ENCODE measurements around the gene BUB1.

BUB1 gene

DNA sequence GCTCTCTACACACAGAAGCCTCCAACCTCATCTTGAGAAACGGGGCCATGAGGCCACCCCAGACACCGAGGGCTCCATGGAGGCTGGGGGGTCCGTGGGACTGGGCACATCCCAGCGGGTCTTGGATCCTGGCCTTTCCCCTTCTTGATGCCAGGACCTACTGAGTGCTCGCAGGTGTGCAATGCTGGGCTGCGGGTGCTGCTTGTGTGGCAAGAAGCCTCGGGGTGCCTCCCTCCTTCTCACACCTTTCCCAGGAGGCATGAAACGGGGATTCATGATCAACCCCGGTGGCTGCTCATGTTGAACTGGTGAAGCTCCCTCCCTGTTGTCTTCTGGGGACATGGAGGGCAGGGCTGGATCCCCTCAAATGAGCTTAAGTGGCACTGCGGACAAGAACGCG, 2.0 kb upstream of the BUB1 start:
- TF ChIP-seq, protein P1, sequence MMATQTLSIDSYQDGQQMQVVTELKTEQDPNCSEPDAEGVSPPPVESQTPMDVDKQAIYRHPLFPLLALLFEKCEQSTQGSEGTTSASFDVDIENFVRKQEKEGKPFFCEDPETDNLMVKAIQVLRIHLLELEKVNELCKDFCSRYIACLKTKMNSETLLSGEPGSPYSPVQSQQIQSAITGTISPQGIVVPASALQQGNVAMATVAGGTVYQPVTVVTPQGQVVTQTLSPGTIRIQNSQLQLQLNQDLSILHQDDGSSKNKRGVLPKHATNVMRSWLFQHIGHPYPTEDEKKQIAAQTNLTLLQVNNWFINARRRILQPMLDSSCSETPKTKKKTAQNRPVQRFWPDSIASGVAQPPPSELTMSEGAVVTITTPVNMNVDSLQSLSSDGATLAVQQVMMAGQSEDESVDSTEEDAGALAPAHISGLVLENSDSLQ (IDR thresholded peaks at IDR 0.05), result no peak
- no peak for TF ChIP-seq SP1 (IDR thresholded peaks at IDR 0.05)
- TF ChIP-seq ZNF384 (IDR thresholded peaks at IDR 0.05), result no peak
- TF ChIP-seq LEF1 (IDR thresholded peaks at IDR 0.05; ENCODE audit: borderline replicate concordance), result no peak
- no peak for TF ChIP-seq BHLHE40 (IDR thresholded peaks at IDR 0.05; ENCODE audit: borderline replicate concordance)
- no peak for TF ChIP-seq SUZ12 (IDR thresholded peaks at IDR 0.05)
- ChIA-PET POLR2A (interaction anchor here (2.7 to 3.1 kb wide), 3 partner anchors 8 to 36 kb away, joined by 7 to 25 read pairs (median 18); no protein-coding TSS in a partner anchor), CTCF (interaction anchor here (1.0 to 1.3 kb wide), 2 partner anchors 38 to 76 kb away, joined by 3 to 5 read pairs; no protein-coding TSS in a partner anchor)
- no peak for DNase-seq (ENCODE audit: extremely low spot score)

DNA sequence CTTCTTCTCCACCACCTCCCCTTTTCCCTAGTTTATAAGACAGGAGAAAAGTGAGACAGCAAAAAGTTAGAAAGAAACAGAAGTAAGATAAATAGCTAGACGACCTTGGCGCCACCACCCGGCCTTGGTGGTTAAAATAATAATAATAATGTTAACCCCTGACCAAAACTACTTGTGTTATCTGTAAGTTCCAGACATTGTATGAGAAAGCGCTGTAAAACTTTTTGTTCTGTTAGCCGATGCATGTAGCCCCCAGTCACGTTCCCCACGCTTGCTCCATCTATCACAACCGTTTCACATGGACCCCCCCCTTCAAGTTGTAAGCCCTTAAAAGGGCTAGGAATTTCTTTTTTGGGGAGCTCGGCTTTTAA, 1.5 kb upstream of the BUB1 start:
- CTCF ChIA-PET, result interaction anchor here (1.0 to 1.3 kb wide), 3 partner anchors 10 to 76 kb away, joined by 3 to 5 read pairs (median 3); no protein-coding TSS in a partner anchor
- no peak for TF ChIP-seq HDGF (IDR thresholded peaks at IDR 0.05; ENCODE audit: borderline replicate concordance)
- TF ChIP-seq FOXM1 (IDR thresholded peaks at IDR 0.05; ENCODE audit: borderline replicate concordance), result no peak
- no peak for TF ChIP-seq ARNT (IDR thresholded peaks at IDR 0.05)
- TF ChIP-seq SUZ12 (IDR thresholded peaks at IDR 0.05), result no peak
- TF ChIP-seq TARDBP (IDR thresholded peaks at IDR 0.05), result no peak
- no peak for TF ChIP-seq ELF4 (IDR thresholded peaks at IDR 0.05)
- no peak for TF ChIP-seq FOXK2 (IDR thresholded peaks at IDR 0.05)
- TF ChIP-seq LEF1 (IDR thresholded peaks at IDR 0.05; ENCODE audit: borderline replicate concordance), result no peak
- no peak for TF ChIP-seq L3MBTL2 (conservative IDR thresholded peaks at IDR 0.05)
- no peak for TF ChIP-seq BHLHE40 (IDR thresholded peaks at IDR 0.05; ENCODE audit: borderline replicate concordance)
- no peak for TF ChIP-seq CTBP1 (IDR thresholded peaks at IDR 0.05; ENCODE audit: borderline replicate concordance)
- POLR2A ChIA-PET, result interaction anchor here (1.8 to 3.1 kb wide), 4 partner anchors 9 to 77 kb away, joined by 7 to 25 read pairs (median 14); no protein-coding TSS in a partner anchor
- no peak for DNase-seq (ENCODE audit: extremely low spot score)

DNA sequence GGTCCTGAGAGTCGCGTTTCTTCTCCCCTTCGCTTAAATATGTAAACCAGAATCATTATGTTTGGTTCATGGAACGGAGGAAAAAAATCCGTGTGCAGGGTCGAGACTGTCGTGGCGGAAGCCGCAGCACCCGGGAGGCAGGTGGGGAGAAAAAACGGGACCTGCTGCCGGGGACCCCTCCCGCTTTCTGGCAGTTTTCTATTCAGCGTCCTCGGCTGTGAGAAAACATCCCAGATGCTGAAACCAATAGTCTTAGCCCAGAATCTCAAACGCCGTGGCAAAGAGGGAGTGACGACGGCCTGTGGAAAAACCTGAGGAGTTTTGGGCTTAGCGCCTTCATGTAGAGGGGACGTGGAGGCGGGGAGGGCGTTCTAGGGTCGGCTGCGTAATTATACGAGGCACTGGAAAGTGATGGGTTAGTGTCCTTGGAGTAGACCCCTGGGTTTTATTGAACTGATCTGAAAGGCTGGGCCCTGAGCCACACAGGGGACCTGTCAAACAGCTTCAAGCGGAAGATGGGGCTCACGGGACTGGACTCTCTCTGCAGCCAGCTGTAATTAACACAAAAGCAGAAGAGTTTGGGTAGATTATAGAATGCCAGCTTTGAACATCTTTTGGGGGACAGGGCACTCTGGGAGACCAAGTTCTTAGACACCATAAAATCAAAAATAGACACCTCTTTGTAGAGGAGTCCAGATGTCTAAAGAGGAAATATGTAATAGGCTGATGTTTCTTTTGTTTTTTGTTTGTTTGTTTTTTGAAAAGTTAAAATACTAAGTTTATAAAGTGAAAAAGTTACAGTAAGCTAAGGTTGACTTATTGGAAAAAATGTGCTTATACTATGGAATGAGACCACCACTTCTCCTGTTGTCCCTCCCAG, 834 bp upstream of the BUB1 start:
- ChIA-PET CTCF (interaction anchor here (1.0 to 1.3 kb wide), 3 partner anchors 11 to 77 kb away, joined by 3 to 5 read pairs (median 3); no protein-coding TSS in a partner anchor), POLR2A (interaction anchor here (0.8 to 3.1 kb wide), 18 partner anchors 9 to 92 kb away, joined by 3 to 25 read pairs (median 6); partner anchors contain the start of gene ACOXL)
- peak; percentile 27 for DNase-seq (ENCODE audit: extremely low spot score)
- TF ChIP-seq NFRKB (IDR thresholded peaks at IDR 0.05) (no peak), TARDBP (IDR thresholded peaks at IDR 0.05) (no peak), ARNT (IDR thresholded peaks at IDR 0.05) (no peak), BHLHE40 (IDR thresholded peaks at IDR 0.05; ENCODE audit: borderline replicate concordance) (no peak), LEF1 (IDR thresholded peaks at IDR 0.05; ENCODE audit: borderline replicate concordance) (no peak), FOXK2 (IDR thresholded peaks at IDR 0.05) (no peak), FOXA1 (IDR thresholded peaks at IDR 0.05) (no peak), SP1 (IDR thresholded peaks at IDR 0.05) (no peak)

DNA sequence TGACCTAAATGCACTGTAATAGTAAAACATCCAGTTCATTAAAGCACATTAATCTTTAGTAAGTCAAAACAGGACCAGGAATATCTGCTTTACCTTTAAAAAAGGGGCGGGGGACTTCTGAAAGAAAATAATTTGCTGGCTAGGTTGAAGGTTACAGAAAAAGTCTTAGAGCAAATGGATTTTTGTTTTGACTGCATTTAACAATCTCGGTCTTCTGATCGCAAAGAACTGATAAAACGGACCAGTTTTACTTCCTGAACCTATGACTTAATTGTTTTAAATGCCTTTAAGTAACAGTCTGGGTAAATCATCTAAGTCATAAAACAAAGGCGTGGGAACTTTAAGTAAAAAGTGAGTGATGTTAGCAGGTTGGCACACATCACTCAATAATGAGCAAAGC, 783 bp downstream of the BUB1 start:
- CTCF ChIA-PET, result interaction anchor here (0.6 kb wide), 1 partner anchor 1289 kb away, joined by 3 read pairs; no protein-coding TSS in a partner anchor
- no peak for TF ChIP-seq NFRKB (IDR thresholded peaks at IDR 0.05)
- TF ChIP-seq ZNF384 (IDR thresholded peaks at IDR 0.05), result no peak
- no peak for TF ChIP-seq ELF4 (IDR thresholded peaks at IDR 0.05)
- no peak for TF ChIP-seq LEF1 (IDR thresholded peaks at IDR 0.05; ENCODE audit: borderline replicate concordance)
- TF ChIP-seq, protein P1 (IDR thresholded peaks at IDR 0.05), result no peak
- no peak for TF ChIP-seq FOXM1 (IDR thresholded peaks at IDR 0.05; ENCODE audit: borderline replicate concordance)
- TF ChIP-seq FOXK2 (IDR thresholded peaks at IDR 0.05), result no peak
- TF ChIP-seq TARDBP (IDR thresholded peaks at IDR 0.05), result no peak
- POLR2A ChIA-PET, result interaction anchor here (1.3 to 3.1 kb wide), 6 partner anchors 11 to 55 kb away, joined by 4 to 25 read pairs (median 7); partner anchors contain the start of gene ACOXL
- no peak for DNase-seq (ENCODE audit: extremely low spot score)

DNA sequence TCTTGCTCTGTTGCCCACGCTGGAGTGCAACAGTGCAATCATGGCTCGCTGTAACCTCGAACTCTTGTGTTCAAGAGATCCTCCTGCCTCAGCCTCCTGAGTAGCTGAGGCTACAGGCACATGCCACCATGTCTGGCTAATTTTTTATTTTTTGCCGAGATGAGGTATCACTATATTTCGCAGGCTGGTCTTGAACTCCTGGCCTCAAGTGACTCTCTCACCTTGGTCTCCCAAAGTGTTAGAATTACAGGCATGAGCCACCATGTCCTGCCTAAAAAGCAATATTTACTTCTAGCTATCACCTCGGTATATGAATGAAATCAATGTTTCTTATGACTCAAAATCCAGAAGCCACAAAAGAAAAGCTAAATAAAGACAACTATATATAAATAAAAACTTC, 2.2 kb downstream of the BUB1 start:
- TF ChIP-seq ELF4 (IDR thresholded peaks at IDR 0.05) (no peak), ARNT (IDR thresholded peaks at IDR 0.05) (no peak), CTBP1 (IDR thresholded peaks at IDR 0.05; ENCODE audit: borderline replicate concordance) (no peak), NFRKB (IDR thresholded peaks at IDR 0.05) (no peak), BHLHE40 (IDR thresholded peaks at IDR 0.05; ENCODE audit: borderline replicate concordance) (no peak), ZNF384 (IDR thresholded peaks at IDR 0.05) (no peak), LEF1 (IDR thresholded peaks at IDR 0.05; ENCODE audit: borderline replicate concordance) (no peak), L3MBTL2 (conservative IDR thresholded peaks at IDR 0.05) (no peak), FOXA1 (IDR thresholded peaks at IDR 0.05) (no peak)
- TF ChIP-seq, protein P1 (IDR thresholded peaks at IDR 0.05), result no peak
- POLR2A ChIA-PET, result no interaction called here
- no peak for DNase-seq (ENCODE audit: extremely low spot score)
- CTCF ChIA-PET, result interaction anchor here (0.7 kb wide), 1 partner anchor 72 kb away, joined by 4 read pairs; no protein-coding TSS in a partner anchor
